Fibroblast of lung (primary cell): Measurements from ENCODE around the gene EXTL2.

Experiments used
- CTCF ChIP-seq, 2 donors: IDR thresholded peaks in 1 of 2; conservative IDR thresholded peaks in 1 of 2; 1 replicate in 1 of 2; 2 replicates in 1 of 2; pipeline ENCODE4 v1.5.1; 2011 to 2012; ENCODE audit warnings: low read length in 2 of 2, control low read depth in 1 of 2, inconsistent platforms in 1 of 2, low read depth in 1 of 2, mild to moderate bottlenecking in 1 of 2
- EZH2 ChIP-seq: IDR thresholded peaks from 2 replicates; pipeline ENCODE4 v1.5.1; 2012; ENCODE audit warnings: low read length, control low read depth, mild to moderate bottlenecking; ENCODE audit errors: missing control alignments

GRCh38 chr1:100892554-100892953, 2.1 kb downstream of the EXTL2 start:
- TF ChIP-seq CTCF (conservative IDR thresholded peaks at IDR 0.05 in 1 of 2, IDR thresholded peaks at IDR 0.05 in 1 of 2; ENCODE audit: low read depth in 1 of 2, low read length in 2 of 2), result no peak
- TF ChIP-seq EZH2, result no peak
